Lower leg skin (tissue), 4 donors: Measurements from ENCODE around the gene EEF1AKMT1. TPM values are rescaled to one million over a fixed set of nuclear protein-coding genes. Genes with fewer than 3 reads are reported as not detected.

ENCODE experiments used
- DNase-seq, 2 donors: peaks; one replicate each; pipeline ENCODE4 v3.0.0-alpha.2; 2019; ENCODE audit warnings: low spot score in 2 of 2
- H3K4me3 ChIP-seq: fragments of 200-600 bp; sonication (generic); 2 replicates; pipeline ENCODE4 v1.5.1; 2017; ENCODE audit warnings: mild to moderate bottlenecking, low read depth; ENCODE audit not compliant: poor library complexity, severe bottlenecking
- CTCF ChIP-seq, 3 donors: fragments of 450-650 bp; IDR thresholded peaks; one replicate each; pipeline ENCODE4 v1.5.1; 2016; ENCODE audit warnings: antibody characterized with exemption in 3 of 3, mild to moderate bottlenecking in 3 of 3, moderate library complexity in 2 of 3
- POLR2A ChIP-seq, 2 donors: fragments of 450-650 bp; IDR thresholded peaks; one replicate each; pipeline ENCODE4 v1.6.1; 2016 to 2017; ENCODE audit warnings: antibody characterized with exemption in 2 of 2, mild to moderate bottlenecking in 1 of 2, moderate library complexity in 1 of 2
- WGBS, 2 donors: methylation state at CpG; one replicate each; pipeline ENCODE4 v1.1.5; 2018; 5-methylcytosine and 5-hydroxymethylcytosine counted together
- intact Hi-C: fragments of 100-400 bp; cut with DNase I; formaldehyde crosslinking; loops from one replicate; pipeline ENCODE4 v1.15.0; 2023; ENCODE audit warnings: low total_unique reads
- total RNA-seq, 4 donors: library from RNA; depleted of rRNA; stranded (reverse); fragments of >200 nt; gene quantifications; one replicate each; pipeline ENCODE4 v1.1.0, GENCODE V29; 2016

The EEF1AKMT1 gene
- total RNA-seq, 4 donors from 2014 or later: 2.6 to 10.8 (median 5.8) TPM

GRCh38 chr13:20721454-20722357 is 52.1 kb downstream of the EEF1AKMT1 start:
- H3K4me3 ChIP-seq: no peak overlapping the region
- 16 to 29% methylated on average over 62 to 76 of the region's 81 CpGs for WGBS, 2 donors
- no peak for TF ChIP-seq POLR2A (IDR thresholded peaks at IDR 0.05)
- no peak for DNase-seq
- intact Hi-C loops: no loop called here

GRCh38 chr13:20721058-20721453 is 52.7 kb downstream of the EEF1AKMT1 start:
- intact Hi-C loops: no loop called here
- WGBS, 2 donors: 63 to 71% methylated on average over 15 to 16 of the region's 16 CpGs
- DNase-seq: no peak
- TF ChIP-seq POLR2A (IDR thresholded peaks at IDR 0.05) (no peak), CTCF (IDR thresholded peaks at IDR 0.05) (no peak)
- H3K4me3 ChIP-seq: no peak overlapping the region

- 84 to 90% methylated on average over 11 of the region's 11 CpGs for WGBS, 2 donors
- H3K4me3 ChIP-seq: no peak overlapping the region
- no peak for DNase-seq
- TF ChIP-seq POLR2A (IDR thresholded peaks at IDR 0.05) (no peak), CTCF (IDR thresholded peaks at IDR 0.05) (no peak)
- intact Hi-C loops: no loop called here
Observed at GRCh38 chr13:20720499-20720898, 53.3 kb downstream of the EEF1AKMT1 start.

GRCh38 chr13:20719783-20720182 is 54.0 kb downstream of the EEF1AKMT1 start:
- no peak for DNase-seq

GRCh38 chr13:20718958-20719566 is 54.7 kb downstream of the EEF1AKMT1 start:
- no peak overlapping the region for H3K4me3 ChIP-seq
- 76 to 87% methylated on average over 12 of the region's 12 CpGs for WGBS, 2 donors
- intact Hi-C loops: loop anchor here (10.0 kb wide), 1 partner anchor 96 kb away; no protein-coding TSS in a partner anchor
- TF ChIP-seq POLR2A (IDR thresholded peaks at IDR 0.05) (no peak), CTCF (IDR thresholded peaks at IDR 0.05) (no peak)
- DNase-seq: no peak

More at GRCh38 chr13:20719783-20720182, 54.0 kb downstream of the EEF1AKMT1 start:
- TF ChIP-seq CTCF (IDR thresholded peaks at IDR 0.05) (no peak), POLR2A (IDR thresholded peaks at IDR 0.05) (no peak)
- 80 to 91% methylated on average over 13 of the region's 13 CpGs for WGBS, 2 donors
- intact Hi-C loops: loop anchor here (10.0 kb wide), 1 partner anchor 95 kb away; no protein-coding TSS in a partner anchor
- H3K4me3 ChIP-seq: no peak overlapping the region
